HG03521 (cell line): Measurements from ENCODE around the gene SOCS4.
"Not testable (repeated sequence)": the region's sequence is repeated elsewhere in the genome, so short reads cannot be mapped to it uniquely, and the experiment has no call there.

Experiments used
- ATAC-seq: cut with Tn5 transposase; IDR thresholded peaks from one replicate; pipeline ENCODE4 v1.9.1; 2021; ENCODE audit warnings: mild to moderate bottlenecking, moderate library complexity; ENCODE audit not compliant: unreplicated experiment

The SOCS4 gene, protein sequence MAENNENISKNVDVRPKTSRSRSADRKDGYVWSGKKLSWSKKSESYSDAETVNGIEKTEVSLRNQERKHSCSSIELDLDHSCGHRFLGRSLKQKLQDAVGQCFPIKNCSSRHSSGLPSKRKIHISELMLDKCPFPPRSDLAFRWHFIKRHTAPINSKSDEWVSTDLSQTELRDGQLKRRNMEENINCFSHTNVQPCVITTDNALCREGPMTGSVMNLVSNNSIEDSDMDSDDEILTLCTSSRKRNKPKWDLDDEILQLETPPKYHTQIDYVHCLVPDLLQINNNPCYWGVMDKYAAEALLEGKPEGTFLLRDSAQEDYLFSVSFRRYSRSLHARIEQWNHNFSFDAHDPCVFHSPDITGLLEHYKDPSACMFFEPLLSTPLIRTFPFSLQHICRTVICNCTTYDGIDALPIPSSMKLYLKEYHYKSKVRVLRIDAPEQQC

DNA sequence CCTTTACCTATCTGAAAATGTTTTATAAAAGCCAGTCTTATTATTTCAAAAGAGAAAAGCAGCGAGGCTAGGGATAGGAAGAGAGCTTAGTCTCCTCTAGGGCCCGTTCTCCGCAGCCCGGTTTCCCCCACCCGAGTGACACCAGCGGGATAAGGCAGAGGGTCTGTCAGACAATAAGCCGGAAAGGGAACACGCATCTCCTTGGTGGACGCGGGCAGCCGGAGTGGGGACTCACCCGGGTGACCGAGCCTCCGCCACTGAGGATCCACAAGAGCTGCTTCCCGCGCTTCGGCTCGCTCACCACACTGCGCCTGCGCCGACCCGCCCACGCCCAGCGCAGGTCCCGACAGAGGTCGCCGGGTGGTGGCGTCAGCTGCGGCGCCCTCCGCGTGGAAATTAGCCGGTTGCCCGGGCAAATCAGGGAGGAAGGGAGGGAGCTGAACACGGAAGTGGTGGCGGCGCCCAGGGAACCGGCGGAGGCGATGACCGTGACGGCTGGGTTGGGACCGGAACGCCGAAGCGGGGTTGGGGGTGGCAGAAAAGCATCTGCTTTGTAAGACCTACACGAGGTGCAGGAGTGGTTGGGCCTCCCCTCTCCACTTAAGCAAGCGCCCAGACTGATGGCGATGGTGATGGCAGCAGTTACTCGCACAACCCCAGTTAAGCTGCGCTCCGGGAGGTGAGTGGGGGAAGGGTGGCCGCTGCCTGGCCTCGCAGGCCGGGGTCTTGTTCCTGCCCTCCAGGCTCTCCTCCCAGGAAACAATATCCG lies at the start of gene SOCS4, which contains the start of gene WDHD1:
Gene SOCS4, plus strand, starts transcription at position 444 of the 769 bp plus-strand sequence. CDS start 15,806 bp downstream, outside the sequence.
Gene WDHD1, minus strand, starts transcription at position 307 of the 769 bp plus-strand sequence. CDS start 312 bp downstream, outside the sequence.
- ATAC-seq: peak; percentile 93

DNA sequence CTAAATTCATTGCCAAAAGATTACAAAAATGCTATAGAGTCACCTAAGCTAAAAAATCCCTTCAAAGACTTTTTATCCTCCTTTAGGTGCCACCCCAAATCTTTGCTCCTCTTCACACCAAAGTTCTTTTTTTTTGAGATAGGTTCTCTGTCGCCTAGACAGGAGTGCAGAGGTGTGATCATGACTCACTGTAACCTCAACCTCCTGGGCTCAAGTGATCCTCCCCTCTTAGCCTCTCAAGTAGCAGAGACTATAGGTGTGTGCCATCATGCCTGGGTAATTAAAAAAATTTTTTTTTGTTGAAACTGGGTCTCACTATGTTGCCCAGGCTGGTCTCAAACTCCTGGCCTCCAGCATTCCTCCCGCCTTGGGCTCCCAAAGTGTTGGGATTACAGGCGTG lies 48.0 kb upstream of the SOCS4 start:
- no peak for ATAC-seq

DNA sequence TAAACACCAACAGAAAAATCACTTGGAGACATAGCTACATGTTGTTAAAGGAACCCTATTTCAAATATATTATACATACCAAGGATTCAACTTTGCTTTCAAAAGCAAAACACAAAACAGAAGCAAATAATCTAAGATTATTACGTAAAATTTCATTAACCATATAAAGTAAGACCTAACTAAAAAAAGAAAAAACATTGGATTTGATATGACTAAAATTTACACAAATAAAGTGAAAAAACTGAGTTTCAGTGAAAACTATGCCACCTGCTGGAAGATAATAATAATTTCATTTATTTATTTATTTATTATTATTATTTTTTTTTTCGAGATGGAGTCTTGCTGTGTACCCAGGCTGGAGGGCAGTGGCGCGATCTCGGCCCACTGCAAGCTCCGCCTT lies 45.3 kb upstream of the SOCS4 start:
- no peak for ATAC-seq

DNA sequence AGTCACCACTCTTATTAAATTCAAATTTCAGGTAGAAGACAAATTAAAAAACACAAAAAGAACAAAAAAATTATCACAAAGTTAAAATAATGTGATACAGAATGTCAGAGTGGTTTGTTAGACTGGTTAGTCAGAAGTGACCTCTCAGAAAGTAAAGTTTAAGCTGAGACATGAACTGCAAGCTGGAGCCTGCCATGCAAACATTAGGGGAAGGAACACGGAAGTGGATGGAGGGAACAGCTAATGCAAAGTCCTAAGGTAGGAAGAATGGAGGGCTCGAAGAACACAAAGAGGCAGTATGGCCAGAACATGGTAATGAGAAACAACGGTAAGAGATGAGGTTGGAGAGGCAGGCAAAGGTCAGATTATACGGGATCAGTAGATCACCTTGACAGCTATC lies 41.9 kb upstream of the SOCS4 start:
- no peak for ATAC-seq

DNA sequence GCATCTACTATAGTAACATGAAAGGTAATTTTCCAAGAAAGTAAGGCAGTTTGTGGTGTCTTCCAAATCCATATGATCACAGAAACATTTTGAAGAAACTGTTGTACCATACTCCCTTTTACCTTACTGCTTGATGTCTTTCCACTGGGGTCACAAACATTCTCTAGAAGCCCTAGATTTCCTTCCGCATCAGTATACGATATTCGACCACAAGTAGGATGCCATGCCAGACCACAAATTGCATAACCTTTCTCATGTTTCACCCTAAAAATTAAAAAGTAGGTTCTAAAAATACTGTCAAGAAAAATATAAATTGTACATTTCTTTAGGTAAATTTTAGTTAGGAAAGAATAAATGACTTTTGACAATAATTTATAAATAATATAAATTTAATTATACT lies 26.7 kb upstream of the SOCS4 start:
- ATAC-seq: no peak

DNA sequence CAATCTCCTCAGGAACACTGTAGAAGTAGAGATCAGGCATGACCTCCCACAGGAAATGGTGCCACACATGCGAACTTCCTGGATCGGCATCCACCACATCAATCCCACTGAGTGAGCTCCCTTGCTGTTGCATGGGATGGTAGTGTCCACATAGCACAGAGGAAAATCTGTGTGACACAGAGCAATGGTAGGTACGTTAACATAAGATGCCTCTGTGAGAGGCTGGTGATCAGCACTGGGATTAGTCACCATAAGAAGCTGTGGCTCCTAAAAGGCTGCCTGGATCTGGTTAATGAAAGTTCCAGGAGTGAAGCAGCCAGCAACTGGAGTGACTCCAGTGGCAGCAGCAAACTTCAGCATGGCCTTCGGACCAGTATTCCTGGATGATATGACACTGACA lies 22.0 kb upstream of the SOCS4 start:
- no peak for ATAC-seq

DNA sequence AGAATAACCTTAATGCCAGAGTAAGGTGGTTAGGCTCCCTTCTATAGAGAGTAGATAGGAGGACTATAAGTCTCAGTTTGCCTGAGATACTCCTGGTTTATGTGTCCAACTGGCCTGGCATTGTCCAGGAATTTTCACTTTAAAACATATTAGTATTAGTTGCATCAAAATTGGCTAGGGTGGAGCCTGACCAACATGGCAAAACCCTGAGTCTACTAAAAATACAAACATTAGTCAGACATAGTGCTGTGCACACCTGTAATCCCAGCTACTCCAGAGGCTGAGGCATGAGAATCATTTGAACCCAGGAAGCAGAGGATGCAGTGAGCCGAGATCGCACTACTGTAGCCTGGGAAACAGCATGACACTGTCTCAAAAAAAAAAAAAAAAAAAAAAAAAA lies 12.0 kb upstream of the SOCS4 start:
- no peak for ATAC-seq

DNA sequence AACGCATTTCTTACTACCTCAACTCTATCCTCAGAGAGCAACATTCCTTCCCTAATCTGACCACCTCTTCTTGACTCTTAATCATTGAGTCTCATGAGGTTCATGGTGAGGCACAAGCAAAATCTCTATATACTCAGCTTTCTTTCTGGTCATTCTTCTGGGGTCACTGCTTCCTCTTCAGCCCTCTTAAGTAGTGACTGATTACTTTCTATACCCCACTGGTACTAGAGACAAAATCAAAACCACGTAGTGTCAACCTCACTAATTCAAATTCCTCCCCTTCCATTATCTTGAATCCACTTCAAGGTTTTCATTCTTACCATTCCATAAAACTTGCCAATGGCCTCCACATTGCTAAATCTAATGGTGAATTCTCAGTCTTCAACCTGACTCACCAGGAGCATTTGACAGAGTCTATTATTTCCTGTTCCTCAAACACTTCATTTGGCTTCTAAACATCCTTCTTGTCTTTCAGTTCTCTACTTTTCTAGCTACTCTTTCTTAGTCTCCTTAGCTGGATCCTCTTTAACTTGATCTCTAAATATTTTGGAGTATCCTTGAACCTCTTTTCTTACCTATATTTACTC lies 7.0 kb upstream of the SOCS4 start:
- ATAC-seq: no peak

DNA sequence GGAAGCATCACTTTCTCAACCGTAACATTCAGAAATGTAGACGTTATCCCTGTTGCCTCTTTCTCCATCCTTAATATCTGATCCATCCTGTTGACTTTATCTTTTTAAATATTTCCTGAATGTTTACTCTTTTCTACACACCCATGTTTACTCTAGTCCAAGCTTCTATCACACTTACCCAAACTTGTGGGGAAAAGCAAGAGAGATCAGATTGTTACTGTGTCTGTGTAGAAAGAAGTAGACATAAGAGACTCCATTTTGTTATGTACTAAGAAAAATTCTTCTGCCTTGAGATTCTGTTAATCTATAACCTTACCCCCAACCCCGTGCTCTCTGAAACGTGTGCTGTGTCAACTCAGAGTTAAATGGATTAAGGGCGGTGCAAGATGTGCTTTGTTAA lies 2.7 kb upstream of the SOCS4 start:
- not testable (repeated sequence) for ATAC-seq

DNA sequence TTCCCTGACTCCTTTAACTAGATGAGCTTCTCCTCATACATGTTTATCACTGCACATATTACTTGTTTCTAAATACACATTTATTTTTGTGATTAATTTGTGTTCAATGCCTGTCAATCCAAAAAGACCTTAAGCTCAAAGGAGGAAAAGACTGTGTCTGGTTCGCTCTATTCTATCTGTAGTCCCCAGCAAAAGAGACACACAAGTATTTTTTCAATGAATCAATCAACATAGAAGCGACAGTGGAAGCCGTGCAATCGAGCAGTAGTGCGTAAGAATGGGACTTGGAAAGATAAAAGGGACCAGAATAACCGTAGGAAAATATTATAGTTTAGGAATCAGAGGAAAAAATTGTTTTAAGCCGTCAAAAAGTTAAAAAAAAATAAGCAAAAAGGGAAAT lies 1.1 kb upstream of the SOCS4 start:
- no peak for ATAC-seq

DNA sequence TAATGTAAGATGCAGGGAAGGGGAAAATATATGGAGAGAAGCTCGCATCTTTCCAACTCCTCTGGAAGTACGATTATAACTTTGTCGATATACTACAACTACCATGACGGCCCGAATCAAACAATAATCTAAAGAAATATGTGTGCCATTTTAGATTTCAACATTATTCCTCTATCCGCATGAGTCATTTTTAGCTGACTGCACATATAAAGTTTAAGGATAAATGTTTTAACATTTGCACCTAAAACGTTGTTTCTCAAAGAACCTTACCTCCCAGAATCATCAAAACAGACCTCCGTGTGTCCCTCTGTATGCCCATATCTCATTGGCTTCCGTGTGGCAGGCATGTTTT lies 619 bp upstream of the SOCS4 start:
- no peak for ATAC-seq

DNA sequence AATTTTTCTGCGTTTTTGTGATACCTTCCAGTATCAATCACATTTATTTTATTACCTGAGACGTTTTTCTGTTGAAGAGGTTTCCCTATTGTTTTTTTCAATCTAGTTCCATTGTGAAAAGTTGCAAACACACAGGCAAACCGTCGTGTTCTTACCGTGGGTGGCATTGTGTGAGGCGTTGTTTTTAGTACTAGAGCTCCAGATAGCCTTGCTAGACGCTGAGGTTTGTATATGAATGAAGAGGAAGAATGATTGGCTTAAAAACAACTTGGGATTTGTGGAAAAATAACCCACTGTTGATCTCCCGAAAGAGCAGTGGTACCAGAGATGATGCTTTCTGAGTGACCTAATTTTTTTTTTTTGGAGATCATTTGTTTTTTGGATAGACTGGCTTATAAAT lies 1.0 kb downstream of the SOCS4 start:
- ATAC-seq: no peak

DNA sequence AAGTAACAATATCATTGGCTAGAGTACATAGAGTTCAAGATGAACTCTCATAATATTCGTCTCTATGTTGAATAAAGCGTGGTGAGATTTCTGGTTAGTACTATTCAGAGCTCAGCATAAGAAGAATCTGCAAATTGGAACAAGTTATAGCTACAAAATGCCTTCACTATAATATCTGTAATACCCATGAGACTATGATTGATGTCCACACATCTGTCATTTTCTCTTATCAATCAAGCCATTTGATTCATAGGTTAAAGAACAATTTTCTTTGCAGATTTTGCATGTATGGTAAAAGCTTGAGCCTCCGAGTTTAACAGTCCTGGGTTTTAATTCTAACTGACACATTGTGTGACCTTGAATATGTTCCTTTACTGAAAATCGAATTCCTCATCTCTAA lies 1.4 kb downstream of the SOCS4 start:
- no peak for ATAC-seq

DNA sequence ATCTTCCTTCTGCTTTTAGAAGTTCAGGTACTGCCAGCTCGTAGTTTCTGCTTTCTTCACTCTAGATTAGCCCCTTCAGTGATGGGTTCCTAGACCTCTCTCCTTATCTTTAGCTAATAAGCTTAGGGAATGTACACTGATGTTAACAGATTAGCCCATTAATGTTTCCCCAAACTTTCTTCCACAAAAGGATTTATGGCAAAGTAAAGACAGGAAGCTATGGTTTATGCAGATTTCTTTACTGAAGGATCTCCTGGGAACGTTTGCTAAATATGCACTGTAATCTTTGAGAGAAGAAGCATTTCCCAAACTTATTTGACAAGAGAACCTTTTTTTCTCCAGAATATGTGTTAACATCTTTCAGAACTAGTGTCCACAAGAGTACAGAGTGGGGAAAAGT lies 4.2 kb downstream of the SOCS4 start:
- no peak for ATAC-seq

DNA sequence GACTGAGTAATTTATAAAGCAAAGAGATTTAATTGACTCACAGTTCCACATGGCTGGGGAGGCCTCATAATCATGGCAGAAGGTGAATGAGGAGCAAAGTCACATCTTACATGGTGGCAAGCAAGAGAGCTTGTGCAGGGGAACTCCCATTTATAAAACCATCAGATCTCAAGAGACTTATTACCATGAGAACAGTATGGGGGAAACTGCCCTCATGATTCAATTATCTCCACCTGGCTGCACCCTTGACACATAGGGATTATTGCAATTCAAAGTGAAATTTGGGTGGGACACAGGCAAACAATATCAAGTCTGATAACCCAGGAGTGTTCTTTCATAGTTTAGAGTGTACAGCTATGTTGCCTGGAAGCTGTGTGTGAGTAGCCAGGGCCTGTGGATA lies 11.0 kb downstream of the SOCS4 start:
- not testable (repeated sequence) for ATAC-seq

DNA sequence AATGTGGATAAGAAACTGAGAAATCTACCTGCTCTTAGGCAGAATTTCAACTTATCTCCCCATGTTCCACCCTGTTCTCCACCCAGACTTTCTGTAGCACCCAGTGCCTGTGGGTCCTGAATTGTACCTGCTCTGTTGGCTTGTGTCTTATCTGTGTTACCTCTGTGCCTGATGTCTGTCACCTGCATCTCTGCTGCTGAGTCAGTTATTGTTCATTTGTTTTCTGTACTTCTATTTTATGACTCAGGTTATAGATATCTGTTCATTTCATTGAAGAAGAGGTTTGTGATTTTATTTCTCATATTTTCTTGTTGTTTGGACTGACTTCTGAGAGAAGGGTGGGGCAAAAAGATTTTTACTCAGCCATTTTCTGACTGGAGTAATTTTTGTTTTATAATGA lies 11.7 kb downstream of the SOCS4 start:
- ATAC-seq: no peak

DNA sequence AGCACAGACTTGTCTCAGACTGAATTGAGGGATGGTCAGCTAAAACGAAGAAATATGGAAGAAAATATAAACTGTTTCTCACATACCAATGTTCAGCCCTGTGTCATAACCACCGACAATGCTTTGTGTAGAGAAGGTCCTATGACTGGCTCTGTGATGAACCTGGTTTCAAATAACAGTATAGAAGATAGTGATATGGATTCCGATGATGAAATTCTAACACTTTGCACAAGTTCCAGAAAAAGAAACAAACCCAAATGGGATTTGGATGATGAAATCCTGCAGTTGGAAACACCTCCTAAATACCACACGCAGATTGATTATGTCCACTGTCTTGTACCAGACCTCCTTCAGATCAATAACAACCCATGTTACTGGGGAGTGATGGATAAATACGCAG lies 16.5 kb downstream of the SOCS4 start:
- no peak for ATAC-seq

DNA sequence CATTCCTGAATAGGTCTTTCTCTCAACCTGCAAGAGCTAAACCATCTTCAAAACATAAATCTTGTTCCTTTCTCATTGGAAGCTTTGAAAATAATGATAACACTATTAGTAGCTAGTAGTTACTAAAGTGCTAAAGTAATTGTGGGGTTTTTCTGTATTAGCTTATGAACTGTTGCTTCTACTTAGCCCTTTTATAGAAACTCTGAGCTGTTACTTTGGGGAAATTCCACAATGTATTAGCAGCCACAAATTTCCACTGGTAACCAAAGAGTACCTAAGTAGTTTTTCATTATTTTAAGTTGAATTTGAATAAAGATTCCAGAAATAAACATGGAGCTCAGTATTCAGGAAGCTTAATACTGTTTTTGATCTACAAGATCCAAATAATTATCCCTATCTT lies 18.1 kb downstream of the SOCS4 start:
- ATAC-seq: no peak

DNA sequence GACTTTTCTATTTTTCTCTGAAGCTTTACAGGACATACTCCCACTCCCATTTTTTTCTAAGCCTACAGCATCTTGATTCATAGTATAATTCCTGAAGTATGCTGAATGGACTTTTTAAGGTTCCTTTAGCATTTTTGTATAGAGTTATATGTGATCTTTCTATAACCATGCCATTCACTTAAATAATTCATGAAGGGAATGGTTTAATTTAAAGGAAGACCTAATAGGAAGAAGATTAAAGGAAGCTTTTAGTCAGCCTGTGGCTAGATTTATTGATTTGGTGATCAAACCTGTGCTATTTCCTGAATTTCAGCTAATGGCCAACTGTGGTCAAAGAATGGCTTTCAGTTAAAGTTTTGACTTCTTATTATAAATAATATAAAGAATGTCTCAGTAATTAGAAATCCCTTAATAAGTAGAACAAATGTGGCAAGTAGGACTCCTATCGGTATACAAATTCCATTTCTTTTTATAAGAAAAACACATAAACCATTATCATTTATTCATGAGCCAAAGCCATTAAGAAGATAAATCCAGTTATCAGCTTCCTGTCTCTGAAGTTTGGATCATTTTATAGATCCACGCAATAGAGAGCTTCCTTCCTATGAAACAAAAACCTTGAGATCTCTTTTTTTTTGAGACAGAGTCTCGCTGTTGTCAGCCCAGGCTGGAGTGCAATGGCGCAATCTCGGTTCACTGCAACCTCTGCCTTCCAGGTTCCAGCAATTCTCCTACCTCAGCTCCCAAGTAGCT lies 20.4 kb downstream of the SOCS4 start:
- ATAC-seq: no peak

DNA sequence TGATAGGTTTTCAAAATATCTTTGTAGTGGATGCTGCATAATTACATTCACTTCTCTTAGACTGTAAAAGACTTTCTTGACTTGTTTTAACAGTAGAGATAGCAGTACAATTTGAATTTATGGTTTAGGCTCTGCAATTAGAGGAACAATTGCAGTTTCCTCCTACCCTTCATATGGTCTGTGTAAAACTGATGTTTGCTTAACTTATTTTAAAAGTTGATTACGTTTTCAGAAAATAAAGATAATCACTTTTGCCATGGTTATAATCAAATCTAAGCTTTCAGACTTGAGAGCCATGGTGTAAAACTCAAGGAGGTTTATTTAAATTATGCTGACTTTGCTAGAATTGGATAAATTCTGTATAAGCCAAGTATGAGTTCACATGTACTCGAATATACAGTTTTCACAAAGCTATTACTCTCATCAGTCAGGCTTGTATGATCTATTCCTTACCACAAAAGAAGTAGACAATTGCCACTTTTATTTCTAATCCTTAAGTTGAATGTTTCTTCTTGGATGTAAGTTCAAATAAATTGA lies 21.9 kb downstream of the SOCS4 start:
- no peak for ATAC-seq

DNA sequence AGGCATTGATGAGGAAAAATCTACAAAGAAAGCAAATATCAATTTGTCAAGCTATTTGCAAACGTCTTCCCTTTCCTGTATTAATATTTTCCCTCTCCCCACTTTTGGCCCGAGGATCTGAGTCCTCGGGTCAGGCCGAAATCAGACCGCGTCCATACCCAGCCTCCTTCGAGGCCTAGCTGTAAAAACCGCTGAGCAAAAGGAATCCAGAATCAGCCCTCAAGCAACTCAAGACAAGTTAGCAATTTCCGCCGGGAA lies 24.1 kb downstream of the SOCS4 start:
- ATAC-seq: peak; percentile 19
